Muscle of leg (tissue), 11 donors: Measurements from ENCODE around the gene SLC7A9. TPM values are rescaled to one million over a fixed set of nuclear protein-coding genes. Genes with fewer than 3 reads are reported as not detected.
"Not testable (repeated sequence)": the region's sequence is repeated elsewhere in the genome, so short reads cannot be mapped to it uniquely, and the experiment has no call there.

ENCODE experiments used
- DNase-seq: peaks from one replicate; pipeline ENCODE4 v3.0.0; 2013
- H3K27ac ChIP-seq: one replicate; pipeline ENCODE4 v1.5.1; 2013; ENCODE audit warnings: mild to moderate bottlenecking, low read length, control low read depth
- H3K27me3 ChIP-seq: one replicate; pipeline ENCODE4 v1.6.1; 2013; ENCODE audit warnings: low read length; ENCODE audit not compliant: control insufficient read depth, insufficient read depth
- H3K36me3 ChIP-seq: one replicate; pipeline ENCODE4 v1.6.1; 2013; ENCODE audit warnings: low read length; ENCODE audit not compliant: control insufficient read depth, insufficient read depth
- H3K4me1 ChIP-seq: one replicate; pipeline ENCODE4 v1.6.1; 2013; ENCODE audit warnings: low read length; ENCODE audit not compliant: control insufficient read depth, insufficient read depth
- H3K4me3 ChIP-seq: one replicate; pipeline ENCODE4 v1.5.1; 2013; ENCODE audit warnings: low read length, control low read depth
- H3K9me3 ChIP-seq: replicated peaks from 2 replicates; pipeline ENCODE4 v1.6.1; 2013; ENCODE audit warnings: low read depth, low read length; ENCODE audit not compliant: control insufficient read depth
- WGBS: methylation state at CpG from one replicate; pipeline ENCODE4 v1.1.5; 2013; ENCODE audit warnings: missing lambda C conversion rate; ENCODE audit not compliant: insufficient coverage; 5-methylcytosine and 5-hydroxymethylcytosine counted together
- polyA plus RNA-seq, 8 donors: library from polyadenylated mRNA; unstranded; fragments of 120-200 nt; gene quantifications; one replicate each; pipeline versions ENCODE4 v1.2.1 to v1.2.3, GENCODE V29; 2013; ENCODE audit warnings: inconsistent platforms in 1 of 8, low replicate concordance in 1 of 8; ENCODE audit not compliant: insufficient read length in 8 of 8, insufficient read depth in 1 of 8
- total RNA-seq: library from RNA; stranded (reverse); fragments of 120-200 nt; gene quantifications from one replicate; pipeline ENCODE4 v1.2.4, GENCODE V29; 2013

Gene SLC7A9
- total and polyA plus RNA-seq, 9 donors = 0.18 to 2.1 (median 0.38) TPM

DNA sequence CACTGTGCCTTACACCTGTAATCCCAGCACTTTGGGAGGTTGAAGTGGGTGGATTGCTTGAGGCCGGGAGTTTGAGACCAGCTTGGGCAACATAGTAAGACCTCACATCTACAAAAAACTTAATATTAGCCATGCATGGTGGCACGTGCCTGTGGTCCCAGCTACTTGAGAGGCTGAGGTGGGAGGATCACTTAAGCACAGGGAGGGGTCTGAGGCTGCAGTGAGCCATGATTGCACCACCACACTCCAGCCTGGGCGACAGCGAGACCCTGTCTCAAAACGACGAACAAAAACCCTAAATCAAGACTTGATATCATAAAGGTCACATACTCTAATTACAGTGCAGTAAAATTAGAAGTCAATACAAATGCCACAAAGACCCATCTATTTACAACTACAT is 17.4 kb downstream of the SLC7A9 start:
- Histone ChIP-seq H3K27ac (no peak overlapping the region), H3K4me3 (no peak overlapping the region), H3K4me1 (no peaks in the 10 kb centered on the region), H3K36me3 (no peaks in the 10 kb centered on the region), H3K9me3 (no peaks in the 10 kb centered on the region), H3K27me3 (no peaks in the 10 kb centered on the region)
- WGBS = no CpG with 5 or more reads among the region's 6 CpGs
- no peak for DNase-seq

DNA sequence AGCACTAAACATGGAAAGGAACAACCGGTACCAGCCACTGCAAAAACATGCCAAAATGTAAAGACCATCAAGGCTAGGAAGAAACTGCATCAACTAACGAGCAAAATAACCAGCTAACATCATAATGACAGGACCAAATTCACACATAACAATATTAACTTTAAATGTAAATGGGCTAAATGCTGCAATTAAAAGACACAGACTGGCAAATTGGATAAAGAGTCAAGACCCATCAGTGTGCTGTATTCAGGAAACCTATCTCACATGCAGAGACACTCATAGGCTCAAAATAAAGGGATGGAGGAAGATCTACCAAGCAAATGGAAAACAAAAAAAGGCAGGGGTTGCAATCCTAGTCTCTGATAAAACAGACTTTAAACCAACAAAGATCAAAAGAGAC is 21.5 kb downstream of the SLC7A9 start:
- no CpG with 5 or more reads among the region's 2 CpGs for WGBS
- not testable (repeated sequence) for H3K27ac ChIP-seq, H3K4me1 ChIP-seq, H3K4me3 ChIP-seq, DNase-seq, H3K9me3 ChIP-seq, H3K36me3 ChIP-seq, H3K27me3 ChIP-seq

DNA sequence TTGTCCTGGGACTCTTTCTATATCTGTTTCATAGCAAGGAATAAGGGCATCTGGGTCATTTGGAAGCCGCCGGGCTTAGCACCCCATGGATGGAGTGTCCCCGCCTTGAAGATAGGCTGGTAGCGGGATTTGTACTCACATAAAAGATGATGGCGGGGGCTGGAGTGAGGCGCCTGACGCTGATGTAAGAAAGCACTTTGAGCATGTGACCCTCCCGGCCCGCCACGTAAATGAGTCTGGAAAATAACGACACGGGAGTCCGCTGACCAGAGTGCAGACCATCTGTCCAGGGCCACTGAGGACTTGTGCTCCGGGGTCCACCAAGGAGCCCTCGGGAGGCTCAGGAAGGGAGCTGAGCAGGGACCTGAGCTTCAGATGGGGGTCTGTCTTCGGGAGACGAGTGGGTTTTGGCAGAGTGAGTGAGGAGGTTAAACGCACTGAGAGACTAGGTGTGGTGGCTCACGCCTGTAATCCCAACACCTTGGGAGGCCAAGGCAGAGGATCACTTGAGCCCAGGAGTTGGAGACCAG is 25.8 kb downstream of the SLC7A9 start:
- no peak overlapping the region for H3K4me3 ChIP-seq
- no peaks in the 10 kb centered on the region for H3K4me1 ChIP-seq
- no peaks in the 10 kb centered on the region for H3K36me3 ChIP-seq
- no peak overlapping the region for H3K27ac ChIP-seq
- no peaks in the 10 kb centered on the region for H3K27me3 ChIP-seq
- WGBS = 92% methylated on average over 18 of the region's 19 CpGs
- H3K9me3 ChIP-seq = peaks cover 3% of the 10 kb centered on the region
- no peak for DNase-seq

DNA sequence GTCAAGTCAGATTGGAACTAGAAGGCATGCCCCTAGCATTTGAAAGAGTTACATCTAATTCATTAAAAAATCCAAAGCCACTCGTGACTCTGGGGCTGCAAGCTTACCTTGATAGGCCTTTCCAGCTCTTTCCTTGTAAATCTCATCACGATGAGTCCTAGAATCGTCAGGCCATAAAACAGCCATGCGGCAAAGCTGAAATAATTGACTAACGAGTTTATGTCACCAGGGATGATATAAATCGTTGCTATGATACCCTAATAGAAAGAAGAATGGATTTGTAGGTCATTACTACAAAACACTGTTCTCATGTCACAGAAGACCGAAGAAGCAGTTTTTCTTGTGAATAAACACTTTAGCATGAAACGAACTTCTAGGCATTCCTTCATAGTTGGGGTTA is 27.5 kb downstream of the SLC7A9 start:
- H3K36me3 ChIP-seq = no peaks in the 10 kb centered on the region
- no peak overlapping the region for H3K27ac ChIP-seq
- peaks cover 3% of the 10 kb centered on the region for H3K9me3 ChIP-seq
- H3K4me1 ChIP-seq = no peaks in the 10 kb centered on the region
- DNase-seq = no peak
- H3K4me3 ChIP-seq = no peak overlapping the region
- no peaks in the 10 kb centered on the region for H3K27me3 ChIP-seq
- 50% methylated on average over 1 of the region's 8 CpGs for WGBS

DNA sequence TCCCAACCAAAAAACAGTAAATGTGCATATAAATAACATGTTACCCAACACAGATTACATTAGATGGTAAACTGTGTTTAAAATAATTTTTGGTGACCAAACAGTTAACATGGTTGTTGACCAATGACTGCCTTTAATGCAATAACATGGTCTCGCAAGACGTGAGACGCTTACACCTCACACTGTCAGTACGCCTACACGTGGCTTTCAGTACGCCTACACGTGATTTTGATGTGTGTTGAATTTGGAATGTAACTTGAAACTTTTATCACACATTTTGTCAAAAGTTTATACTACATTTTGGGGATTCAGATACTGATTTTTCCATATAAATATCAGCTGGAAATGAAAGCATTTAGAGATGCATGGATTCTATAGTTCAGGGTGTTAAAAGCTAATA is 32.0 kb downstream of the SLC7A9 start:
- H3K27ac ChIP-seq = no peak overlapping the region
- DNase-seq = no peak
- no peaks in the 10 kb centered on the region for H3K36me3 ChIP-seq
- H3K4me1 ChIP-seq = no peaks in the 10 kb centered on the region
- H3K27me3 ChIP-seq = no peaks in the 10 kb centered on the region
- peaks cover 3% of the 10 kb centered on the region for H3K9me3 ChIP-seq
- WGBS = no CpG with 5 or more reads among the region's 7 CpGs
- no peak overlapping the region for H3K4me3 ChIP-seq

DNA sequence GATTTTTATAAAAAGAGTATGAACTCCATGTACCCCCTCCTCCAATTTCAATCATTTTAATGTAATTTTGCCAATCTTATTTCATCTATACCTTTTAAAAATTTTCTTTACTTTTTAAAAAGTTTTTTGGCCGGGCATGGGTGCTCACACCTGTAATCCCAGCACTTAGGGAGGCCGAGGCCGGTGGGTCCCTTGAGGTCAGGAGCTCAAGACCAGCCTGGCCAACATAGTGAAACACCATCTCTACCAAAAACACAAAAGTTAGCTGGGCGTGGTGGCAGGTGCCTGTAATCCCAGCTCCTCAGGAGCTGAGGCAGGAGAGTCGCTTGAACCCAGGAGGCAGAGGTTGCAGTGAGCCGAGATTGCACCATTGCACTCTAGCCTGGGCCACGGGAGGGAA is 36.2 kb downstream of the SLC7A9 start:
- 80% methylated on average over 2 of the region's 7 CpGs for WGBS

DNA sequence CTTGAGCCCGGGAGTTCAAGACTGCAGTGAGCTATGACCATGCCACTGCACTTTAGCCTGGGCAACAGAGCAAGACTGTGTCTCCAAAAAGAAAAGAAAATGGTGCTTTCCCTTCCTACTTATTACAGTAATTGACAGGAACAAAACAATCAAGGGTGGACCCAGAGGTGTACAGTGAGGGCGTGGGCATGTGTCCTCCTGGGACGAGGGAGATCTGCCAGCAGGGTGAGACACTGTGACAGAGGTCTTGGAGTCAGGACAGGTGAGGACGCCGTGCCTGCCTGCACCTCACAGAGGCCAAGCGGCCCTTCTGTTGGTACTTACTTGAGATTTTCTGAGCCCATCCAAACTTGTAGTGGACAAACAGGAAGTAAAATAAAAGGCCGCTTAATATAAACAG is 36.7 kb downstream of the SLC7A9 start:
- not testable (repeated sequence) for H3K4me3 ChIP-seq, H3K27ac ChIP-seq, H3K4me1 ChIP-seq, H3K36me3 ChIP-seq, H3K27me3 ChIP-seq, H3K9me3 ChIP-seq, DNase-seq
- 83% methylated on average over 5 of the region's 7 CpGs for WGBS

More for the DNA sequence above, 36.2 kb downstream of the SLC7A9 start:
- not testable (repeated sequence) for H3K27me3 ChIP-seq, H3K4me1 ChIP-seq, DNase-seq, H3K9me3 ChIP-seq, H3K4me3 ChIP-seq, H3K36me3 ChIP-seq, H3K27ac ChIP-seq

DNA sequence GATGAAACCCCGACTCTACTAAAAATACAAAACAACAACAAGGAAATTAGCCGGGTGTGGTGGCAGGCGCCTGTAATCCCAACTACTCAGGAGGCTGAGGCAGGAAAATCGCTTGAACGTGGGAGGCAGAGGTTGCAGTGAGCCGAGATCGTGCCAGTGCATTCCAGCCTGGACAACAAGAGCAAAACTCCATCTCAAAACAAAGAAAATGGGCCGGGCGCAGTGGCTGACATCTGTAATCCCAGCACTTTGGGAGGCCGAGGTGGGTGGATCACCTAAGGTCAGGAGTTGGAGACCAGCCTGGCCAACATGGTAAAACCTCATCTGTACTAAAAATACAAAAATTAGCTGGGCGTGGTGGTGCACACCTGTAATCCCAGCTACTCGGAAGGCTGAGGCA is 37.5 kb downstream of the SLC7A9 start:
- H3K9me3 ChIP-seq, H3K27ac ChIP-seq, DNase-seq, H3K36me3 ChIP-seq, H3K27me3 ChIP-seq, H3K4me3 ChIP-seq, H3K4me1 ChIP-seq: not testable (repeated sequence)
- 90% methylated on average over 5 of the region's 12 CpGs for WGBS

DNA sequence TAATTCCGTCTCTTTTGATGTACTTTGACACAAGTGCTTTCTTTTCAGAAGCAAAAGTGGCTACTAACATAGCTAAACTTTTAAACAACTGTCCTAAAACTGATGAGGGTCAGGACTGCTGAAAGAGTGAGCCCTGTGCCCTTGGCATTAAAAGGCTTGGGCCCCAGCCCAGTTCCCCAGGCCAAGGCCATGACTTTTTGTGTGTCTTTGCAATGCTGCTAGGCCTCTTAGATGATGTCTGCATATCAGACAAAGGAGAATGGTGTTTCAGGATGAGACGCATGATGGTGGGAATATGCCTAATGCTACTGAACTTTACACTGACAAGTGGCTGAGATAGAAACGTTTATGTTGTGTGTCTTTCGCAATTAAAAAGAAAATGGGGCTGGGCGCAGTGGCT is 38.0 kb downstream of the SLC7A9 start:
- Histone ChIP-seq H3K4me1 (no peaks in the 10 kb centered on the region), H3K27me3 (no peaks in the 10 kb centered on the region), H3K36me3 (no peaks in the 10 kb centered on the region), H3K9me3 (no peaks in the 10 kb centered on the region), H3K4me3 (no peak overlapping the region), H3K27ac (no peak overlapping the region)
- no peak for DNase-seq
- whole genome bisulfite sequencing = 93% methylated on average over 4 of the region's 5 CpGs

DNA sequence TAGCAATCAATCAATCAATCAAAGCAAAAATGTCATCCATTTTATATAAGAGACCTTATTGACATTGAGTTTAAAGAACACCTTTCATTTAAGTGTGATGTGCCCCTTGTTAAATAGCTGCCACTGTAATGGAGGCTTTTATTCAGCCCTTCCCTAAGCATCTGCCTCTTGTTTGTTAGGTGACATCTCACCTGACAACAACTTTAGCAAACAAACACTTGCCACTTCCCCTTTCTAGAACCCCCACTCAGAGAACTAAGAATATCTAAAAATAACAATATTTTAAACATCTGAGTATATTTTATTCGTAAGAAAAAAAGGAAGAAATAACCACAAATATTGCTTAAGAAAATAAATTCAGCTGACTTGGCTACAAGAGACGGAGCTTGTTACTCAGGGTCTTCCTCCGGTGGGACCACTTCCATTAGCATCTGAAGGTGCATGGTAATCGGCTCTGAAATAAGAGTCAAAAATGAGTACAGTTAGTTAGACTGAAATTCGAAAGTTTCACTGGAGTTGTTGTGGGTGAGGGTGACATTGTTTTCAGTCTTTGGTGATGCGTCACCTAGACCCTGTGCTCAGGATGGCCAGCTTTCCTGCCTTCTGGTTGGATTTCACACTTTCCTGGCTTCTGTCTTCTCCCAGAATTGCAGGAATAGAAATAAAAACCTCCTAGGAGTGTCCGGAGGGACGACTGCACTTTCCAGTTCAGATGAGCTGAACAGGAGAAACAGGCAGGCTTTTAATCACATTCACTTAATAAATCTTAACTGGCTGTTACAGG is 39.1 kb downstream of the SLC7A9 start:
- DNase-seq = no peak
- no CpG with 5 or more reads among the region's 8 CpGs for WGBS
- H3K9me3 ChIP-seq = no peaks in the 10 kb centered on the region
- no peaks in the 10 kb centered on the region for H3K27me3 ChIP-seq
- H3K27ac ChIP-seq = no peak overlapping the region
- H3K4me3 ChIP-seq = no peak overlapping the region
- no peaks in the 10 kb centered on the region for H3K36me3 ChIP-seq
- H3K4me1 ChIP-seq = no peaks in the 10 kb centered on the region
